Posterior cingulate gyrus (tissue), 11 donors: Measurements from ENCODE around the gene KAT2B.
"Not testable (repeated sequence)": the region's sequence is repeated elsewhere in the genome, so short reads cannot be mapped to it uniquely, and the experiment has no call there.

ENCODE experiments used
- DNase-seq, 10 donors: peaks; one replicate each; pipeline versions ENCODE4 v3.0.0 to v3.0.0-alpha.2; 2020 to 2021; ENCODE audit warnings: mixed read lengths in 3 of 10
- intact Hi-C: fragments of 100-400 bp; cut with DNase I; formaldehyde crosslinking; loops from one replicate; pipeline ENCODE4 v1.15.1; 2023

Gene KAT2B

DNA sequence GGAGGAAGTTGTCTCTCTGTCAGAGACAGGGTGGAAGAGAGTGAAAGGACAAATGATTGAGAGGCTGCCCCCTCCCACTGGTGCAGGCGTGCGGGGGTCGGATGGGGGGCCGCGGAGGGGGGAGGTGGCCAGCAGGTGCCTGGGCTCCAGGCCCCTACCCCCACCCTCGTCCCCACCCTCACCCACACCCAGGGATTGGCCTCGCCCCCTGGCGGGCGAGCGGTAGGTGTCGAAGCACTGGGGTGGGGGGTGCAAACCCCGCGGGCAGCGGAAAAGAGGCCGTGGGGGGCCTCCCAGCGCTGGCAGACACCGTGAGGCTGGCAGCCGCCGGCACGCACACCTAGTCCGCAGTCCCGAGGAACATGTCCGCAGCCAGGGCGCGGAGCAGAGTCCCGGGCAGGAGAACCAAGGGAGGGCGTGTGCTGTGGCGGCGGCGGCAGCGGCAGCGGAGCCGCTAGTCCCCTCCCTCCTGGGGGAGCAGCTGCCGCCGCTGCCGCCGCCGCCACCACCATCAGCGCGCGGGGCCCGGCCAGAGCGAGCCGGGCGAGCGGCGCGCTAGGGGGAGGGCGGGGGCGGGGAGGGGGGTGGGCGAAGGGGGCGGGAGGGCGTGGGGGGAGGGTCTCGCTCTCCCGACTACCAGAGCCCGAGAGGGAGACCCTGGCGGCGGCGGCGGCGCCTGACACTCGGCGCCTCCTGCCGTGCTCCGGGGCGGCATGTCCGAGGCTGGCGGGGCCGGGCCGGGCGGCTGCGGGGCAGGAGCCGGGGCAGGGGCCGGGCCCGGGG, at the start of gene KAT2B:
Gene KAT2B, plus strand, starts transcription at position 682 of the 783 bp plus-strand sequence. Its CDS starts 32 bp downstream, at position 714.
- DNase-seq, result peak; percentile 71 to 97 (median 80)
- intact Hi-C loops, result loop anchor here (1.0 to 5.0 kb wide), 4 partner anchors 93 to 153 kb away; partner anchors contain the start of genes RAB5A and SGO1

DNA sequence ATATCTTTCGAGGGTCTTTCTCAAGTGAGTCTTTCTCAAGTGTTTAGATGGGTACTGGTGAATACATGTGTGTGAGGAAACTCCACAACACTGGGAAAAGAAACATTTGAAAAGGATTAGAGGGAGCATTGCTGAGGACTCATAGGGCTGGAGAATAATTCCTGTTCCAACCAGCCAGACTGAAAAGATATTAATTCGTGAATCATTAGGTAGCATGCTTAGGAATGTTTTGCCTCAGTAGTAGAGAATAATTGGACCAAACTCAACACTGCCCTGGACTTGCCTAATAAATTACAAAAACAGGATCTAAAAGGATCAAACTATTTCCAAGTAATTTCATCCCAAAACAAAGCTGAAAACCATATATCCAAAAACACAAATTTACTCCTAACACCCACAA, 45.5 kb upstream of the KAT2B start:
- no peak for DNase-seq
- intact Hi-C loops, result no loop called here

DNA sequence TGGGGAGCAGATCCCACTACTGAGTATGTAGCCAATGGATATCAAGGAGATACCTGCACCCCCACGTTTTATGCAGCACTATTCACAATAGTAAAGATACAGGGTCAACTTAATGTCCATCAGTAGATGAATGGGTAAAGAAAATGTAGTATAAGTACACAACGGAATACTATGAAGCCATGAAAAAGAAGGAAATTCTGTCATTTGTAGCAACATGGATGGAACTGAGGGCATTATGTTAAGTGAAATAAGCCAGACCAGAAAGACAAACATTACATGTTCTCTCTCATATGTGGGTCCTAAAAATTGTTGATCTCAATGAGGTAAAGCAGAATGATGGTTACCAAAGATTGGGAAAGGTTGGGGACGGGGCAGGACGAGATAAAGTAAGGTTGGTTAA, 42.7 kb upstream of the KAT2B start:
- DNase-seq, result no peak
- intact Hi-C loops, result no loop called here

DNA sequence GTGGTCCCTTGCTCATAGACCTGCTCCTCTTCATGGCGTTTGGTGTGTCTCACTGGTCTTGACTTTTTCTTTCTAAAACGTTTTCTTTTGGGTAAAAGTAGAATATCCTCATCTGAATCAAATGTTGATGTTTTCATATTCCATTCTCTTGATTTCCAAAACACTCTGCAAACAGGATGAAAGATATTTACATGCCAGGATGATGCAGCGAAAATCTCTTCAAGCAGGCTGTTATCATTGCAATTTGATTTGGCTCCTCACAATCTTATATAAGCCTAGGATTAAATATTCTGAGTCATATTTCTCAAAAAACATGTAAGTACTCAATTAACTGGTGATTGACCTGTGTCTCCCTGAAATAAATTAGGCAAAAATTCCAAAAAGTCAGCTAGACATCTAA, 38.3 kb upstream of the KAT2B start:
- intact Hi-C loops, result no loop called here
- DNase-seq, result no peak

GRCh38 chr3:20007960-20008359, 32.3 kb upstream of the KAT2B start:
- intact Hi-C loops, result no loop called here
- no peak for DNase-seq

- intact Hi-C loops, result no loop called here
- no peak for DNase-seq
These were observed 31.6 kb upstream of the KAT2B start for GRCh38 chr3:20008646-20009045.

- DNase-seq, result no peak
- intact Hi-C loops, result no loop called here
These were observed 28.1 kb upstream of the KAT2B start, which contains the start of gene PP2D1 for GRCh38 chr3:20012164-20012563. PP2D1 (minus strand) TSS chr3:20012264; CDS start chr3:20012072, 192 bp downstream.

DNA sequence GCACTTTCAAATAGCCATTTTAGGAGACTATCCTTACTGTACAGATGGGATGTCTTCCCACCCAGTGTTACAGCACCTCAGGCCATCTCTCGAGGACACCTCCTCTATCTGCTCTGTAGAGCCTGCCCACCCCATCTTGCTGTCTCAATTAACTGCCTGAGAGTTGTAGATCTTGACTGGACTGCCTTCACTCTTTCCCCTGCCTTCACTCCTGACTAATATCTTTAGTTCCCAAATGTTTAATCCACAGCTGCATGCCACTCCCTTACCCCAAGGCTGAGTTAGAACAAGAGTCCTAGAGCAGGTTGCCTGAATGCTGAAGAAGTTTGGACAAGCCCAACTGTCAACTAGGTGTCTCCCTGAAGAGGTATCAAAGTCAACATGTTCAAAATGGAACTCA, 26.9 kb upstream of the KAT2B start:
- no peak for DNase-seq
- intact Hi-C loops, result no loop called here

- intact Hi-C loops, result no loop called here
- no peak for DNase-seq
These were observed 24.7 kb upstream of the KAT2B start for GRCh38 chr3:20015525-20015924.

DNA sequence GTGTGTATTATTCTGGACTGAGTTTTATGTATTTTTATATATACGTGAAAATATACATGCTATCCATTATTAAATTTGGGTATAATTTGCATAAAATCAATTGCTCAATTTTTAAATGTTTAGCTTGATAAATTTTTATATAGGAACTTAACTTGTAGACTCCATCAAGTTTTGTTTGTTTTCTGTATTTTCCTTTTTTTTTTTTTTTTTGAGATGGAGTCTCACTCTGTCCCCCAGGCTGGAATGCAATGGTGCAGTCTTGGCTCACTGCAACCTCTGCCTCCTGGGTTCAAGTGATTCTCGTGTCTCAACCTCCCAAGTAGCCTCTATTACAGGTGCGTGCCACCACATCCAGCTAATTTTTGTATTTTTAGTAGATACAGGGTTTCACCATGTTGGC, 24.2 kb upstream of the KAT2B start:
- intact Hi-C loops, result not testable (repeated sequence)

GRCh38 chr3:20022954-20023622, 17.2 kb upstream of the KAT2B start:
- DNase-seq, result no peak
- intact Hi-C loops, result no loop called here

More for the DNA sequence above, 24.2 kb upstream of the KAT2B start:
- not testable (repeated sequence) for DNase-seq

GRCh38 chr3:20023623-20024405, 16.4 kb upstream of the KAT2B start:
- intact Hi-C loops, result no loop called here
- DNase-seq, result peak; percentile 26 to 91 (median 50)

GRCh38 chr3:20027136-20027535, 13.1 kb upstream of the KAT2B start:
- intact Hi-C loops, result no loop called here

GRCh38 chr3:20028905-20029331, 11.3 kb upstream of the KAT2B start:
- DNase-seq, result no peak
- intact Hi-C loops, result no loop called here

More at GRCh38 chr3:20027136-20027535, 13.1 kb upstream of the KAT2B start:
- no peak for DNase-seq

DNA sequence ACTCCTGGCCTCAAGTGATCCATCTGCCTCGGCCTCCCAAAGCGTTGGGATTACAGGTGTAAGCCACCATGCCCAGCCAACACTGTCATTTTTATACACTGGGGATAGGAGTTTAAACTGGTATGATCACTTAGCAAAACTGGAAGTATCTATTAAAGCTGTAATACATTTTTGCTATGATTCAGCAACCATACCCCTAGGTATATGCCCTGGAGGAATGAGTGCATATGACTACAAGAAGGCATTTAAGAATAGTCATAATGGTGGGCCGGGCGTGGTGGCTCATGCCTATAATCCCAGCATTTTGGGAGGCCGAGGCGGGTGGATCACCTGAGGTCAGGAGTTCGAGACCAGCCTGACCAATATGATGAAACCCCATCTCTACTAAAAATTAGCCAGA, 8.3 kb upstream of the KAT2B start:
- DNase-seq, intact Hi-C loops: not testable (repeated sequence)

DNA sequence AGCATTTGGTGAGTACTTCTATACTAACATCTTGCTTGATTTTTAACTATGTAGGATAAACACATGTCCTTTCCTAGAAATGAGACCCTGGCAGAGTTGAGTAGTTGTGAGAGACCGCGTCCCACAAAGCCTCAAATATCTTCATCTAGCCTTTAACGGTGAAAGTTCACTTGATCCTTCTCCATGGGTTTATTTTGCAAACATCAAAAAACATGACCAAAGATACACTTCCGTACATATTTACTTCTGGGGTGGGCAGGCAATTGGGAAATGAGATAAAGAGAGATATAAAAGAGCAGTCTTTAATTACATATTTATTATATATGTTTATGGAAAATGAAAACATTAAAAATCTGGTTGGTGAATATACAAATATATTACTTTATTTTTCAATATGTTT, 5.2 kb upstream of the KAT2B start:
- intact Hi-C loops, result loop anchor here (5.0 kb wide), 1 partner anchor 152 kb away; the partner anchor contains the start of gene SGO1
- no peak for DNase-seq

DNA sequence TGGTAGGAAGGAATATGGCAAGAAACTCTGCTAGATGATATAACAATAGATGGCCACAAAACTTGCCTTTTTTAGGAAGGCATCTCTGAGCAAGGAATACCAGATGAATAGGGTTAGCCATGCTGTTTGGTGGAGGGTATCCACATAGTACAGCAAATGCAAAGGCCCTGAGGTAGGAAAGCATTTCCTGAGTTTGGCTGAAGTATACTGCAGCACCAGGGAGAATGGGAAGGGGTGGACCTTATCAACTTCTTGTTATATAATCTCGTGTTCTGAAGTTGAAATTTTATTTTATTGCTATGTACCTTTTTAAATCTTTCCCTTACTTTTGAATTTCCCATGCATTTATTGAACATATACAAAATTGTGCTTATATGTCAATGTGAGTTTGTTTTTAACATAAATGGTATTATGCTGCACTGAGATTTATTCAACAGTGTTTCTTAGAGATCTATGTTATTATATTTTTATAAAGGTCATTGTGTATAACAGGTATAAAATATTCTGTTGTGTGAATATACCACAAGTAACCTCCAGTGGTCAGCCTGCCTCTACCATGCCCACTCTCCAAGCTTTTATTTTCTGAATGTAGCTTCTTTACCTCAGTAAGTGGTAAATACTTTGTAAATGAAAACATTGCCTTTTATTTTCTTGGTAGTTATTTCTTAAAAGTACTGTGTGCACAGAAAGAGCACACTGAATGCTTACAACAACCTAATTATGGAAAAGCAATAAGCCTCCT, 2.8 kb upstream of the KAT2B start:
- DNase-seq, result no peak
- intact Hi-C loops, result loop anchor here (5.0 kb wide), 1 partner anchor 150 kb away; the partner anchor contains the start of gene SGO1

DNA sequence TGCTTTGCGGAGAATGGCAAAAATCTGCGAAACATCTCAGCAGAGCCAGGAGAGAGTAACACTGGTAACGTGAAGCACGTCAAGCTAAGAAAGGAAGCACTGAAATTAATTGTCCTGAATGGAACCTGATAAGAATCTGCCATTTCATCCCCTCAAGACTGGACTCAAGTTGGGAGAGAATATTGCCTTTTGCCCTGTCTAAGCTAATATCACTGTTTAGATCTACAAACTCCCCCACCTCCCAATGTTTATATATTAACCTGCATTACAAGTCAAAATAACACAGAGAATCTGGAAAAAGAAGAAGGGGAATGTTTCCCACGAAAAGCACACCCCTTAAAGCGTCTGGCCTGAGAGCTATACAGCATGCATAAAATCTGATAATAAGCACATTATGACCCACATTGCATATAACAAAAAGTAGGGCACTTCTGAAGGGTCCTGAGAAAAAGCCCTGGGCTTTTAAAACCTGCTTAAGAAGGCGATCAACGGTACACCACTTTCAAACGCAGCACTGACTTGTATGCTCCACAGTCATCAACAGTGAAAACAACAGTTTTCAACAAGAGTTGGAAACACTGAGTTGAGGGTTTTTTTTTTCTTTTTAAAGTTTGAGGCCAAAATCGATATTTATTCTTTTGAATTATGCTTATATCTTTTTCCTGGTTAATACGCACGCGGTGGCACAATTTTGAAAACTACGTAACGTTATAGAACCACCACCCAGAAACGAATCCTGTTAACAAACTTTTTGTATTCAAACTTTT, 1.4 kb upstream of the KAT2B start:
- intact Hi-C loops, result loop anchor here (1.0 to 5.0 kb wide), 2 partner anchors 92 to 148 kb away; partner anchors contain the start of genes RAB5A and SGO1
- no peak for DNase-seq

GRCh38 chr3:20039466-20039764, 831 bp upstream of the KAT2B start:
- intact Hi-C loops, result loop anchor here (1.0 to 5.0 kb wide), 2 partner anchors 92 to 148 kb away; partner anchors contain the start of genes RAB5A and SGO1
- DNase-seq, result no peak
